ENCODE results near the gene VWA5B1. TPM values are rescaled to one million over a fixed set of nuclear protein-coding genes. Genes with fewer than 3 reads are reported as not detected.

VWA5B1 gene, protein sequence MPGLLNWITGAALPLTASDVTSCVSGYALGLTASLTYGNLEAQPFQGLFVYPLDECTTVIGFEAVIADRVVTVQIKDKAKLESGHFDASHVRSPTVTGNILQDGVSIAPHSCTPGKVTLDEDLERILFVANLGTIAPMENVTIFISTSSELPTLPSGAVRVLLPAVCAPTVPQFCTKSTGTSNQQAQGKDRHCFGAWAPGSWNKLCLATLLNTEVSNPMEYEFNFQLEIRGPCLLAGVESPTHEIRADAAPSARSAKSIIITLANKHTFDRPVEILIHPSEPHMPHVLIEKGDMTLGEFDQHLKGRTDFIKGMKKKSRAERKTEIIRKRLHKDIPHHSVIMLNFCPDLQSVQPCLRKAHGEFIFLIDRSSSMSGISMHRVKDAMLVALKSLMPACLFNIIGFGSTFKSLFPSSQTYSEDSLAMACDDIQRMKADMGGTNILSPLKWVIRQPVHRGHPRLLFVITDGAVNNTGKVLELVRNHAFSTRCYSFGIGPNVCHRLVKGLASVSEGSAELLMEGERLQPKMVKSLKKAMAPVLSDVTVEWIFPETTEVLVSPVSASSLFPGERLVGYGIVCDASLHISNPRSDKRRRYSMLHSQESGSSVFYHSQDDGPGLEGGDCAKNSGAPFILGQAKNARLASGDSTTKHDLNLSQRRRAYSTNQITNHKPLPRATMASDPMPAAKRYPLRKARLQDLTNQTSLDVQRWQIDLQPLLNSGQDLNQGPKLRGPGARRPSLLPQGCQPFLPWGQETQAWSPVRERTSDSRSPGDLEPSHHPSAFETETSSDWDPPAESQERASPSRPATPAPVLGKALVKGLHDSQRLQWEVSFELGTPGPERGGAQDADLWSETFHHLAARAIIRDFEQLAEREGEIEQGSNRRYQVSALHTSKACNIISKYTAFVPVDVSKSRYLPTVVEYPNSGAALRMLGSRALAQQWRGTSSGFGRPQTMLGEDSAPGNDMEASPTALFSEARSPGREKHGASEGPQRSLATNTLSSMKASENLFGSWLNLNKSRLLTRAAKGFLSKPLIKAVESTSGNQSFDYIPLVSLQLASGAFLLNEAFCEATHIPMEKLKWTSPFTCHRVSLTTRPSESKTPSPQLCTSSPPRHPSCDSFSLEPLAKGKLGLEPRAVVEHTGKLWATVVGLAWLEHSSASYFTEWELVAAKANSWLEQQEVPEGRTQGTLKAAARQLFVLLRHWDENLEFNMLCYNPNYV
- polyA plus RNA-seq (2012; ENCODE audit: low read depth, missing spikeins): 0.03 TPM

DNA sequence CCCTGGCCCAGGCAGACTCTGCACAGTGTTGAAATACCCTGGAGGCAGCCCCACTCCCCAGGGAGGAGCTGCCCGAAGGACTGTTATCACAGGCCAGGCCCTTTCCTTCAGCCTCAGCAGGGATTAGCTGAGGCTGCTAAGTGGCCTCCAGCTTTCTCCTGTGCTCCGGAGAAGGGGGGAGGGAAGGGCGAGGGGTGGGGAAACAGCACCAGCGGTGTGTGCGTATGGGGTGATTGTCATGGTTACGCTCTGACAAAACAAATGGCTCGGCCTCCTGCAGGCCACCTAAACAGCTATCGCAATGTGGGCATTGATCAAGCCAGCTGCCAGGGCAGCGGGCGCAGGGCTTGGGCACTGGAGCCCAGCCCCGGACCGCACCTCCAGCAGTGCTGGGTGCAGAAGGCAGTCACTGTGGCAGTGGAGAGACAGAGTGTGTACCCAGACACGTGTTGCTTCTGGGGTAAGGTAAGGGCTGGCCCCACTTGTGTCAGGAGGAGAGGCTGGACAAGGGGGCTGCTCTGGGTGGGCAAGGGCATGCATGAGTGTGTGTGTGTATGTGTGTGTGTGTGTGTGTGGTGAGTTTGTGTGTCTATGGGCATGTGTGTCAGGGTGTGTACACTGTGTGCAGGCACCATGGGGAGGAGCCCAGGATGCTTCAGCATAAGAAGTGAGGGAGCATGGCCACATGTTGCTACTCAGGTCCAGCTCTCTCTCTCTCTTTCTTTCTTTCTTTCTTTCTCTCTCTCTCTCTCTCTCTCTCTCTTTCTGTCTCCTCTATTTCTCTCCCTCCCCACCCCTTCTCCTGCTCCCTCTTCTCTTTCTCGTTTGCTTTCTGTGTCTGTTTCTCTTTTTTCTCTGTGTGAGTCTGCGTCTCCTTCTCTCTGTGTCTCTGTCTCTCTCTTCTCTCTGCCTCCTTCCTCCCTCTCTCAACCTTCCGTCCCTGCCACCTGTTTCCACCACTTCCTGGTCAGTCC is at the start of gene VWA5B1:
Gene VWA5B1, plus strand, starts transcription at position 252 of the 974 bp plus-strand sequence. CDS start 19,727 bp downstream, outside the sequence.
- DNase-seq (ENCODE audit: insufficient read length, low spot score) (no peak), FAIRE-seq (no peak)
- TF ChIP-seq POLR2A (IDR thresholded peaks at IDR 0.05; ENCODE audit: low read depth, low read length) (no peak), POU2F2 (IDR thresholded peaks at IDR 0.05; ENCODE audit: low read depth, low read length) (no peak), POLR2AphosphoS5 (IDR thresholded peaks at IDR 0.05; ENCODE audit: low read depth, low read length) (no peak), SPI1 (IDR thresholded peaks at IDR 0.05; ENCODE audit: low read depth, low read length) (no peak), TAF1 (IDR thresholded peaks at IDR 0.05; ENCODE audit: low read depth, low read length) (no peak), PAX5 (IDR thresholded peaks at IDR 0.05; ENCODE audit: insufficient read depth, low read length, severe bottlenecking) (no peak)

GRCh38 chr1:20242890-20243479 is 47.7 kb upstream of the VWA5B1 start:
- no peak for FAIRE-seq
- no peak for TF ChIP-seq TAF1 (IDR thresholded peaks at IDR 0.05; ENCODE audit: low read depth, low read length)
- TF ChIP-seq SPI1 (IDR thresholded peaks at IDR 0.05; ENCODE audit: low read depth, low read length): no peak
- TF ChIP-seq PAX5 (IDR thresholded peaks at IDR 0.05; ENCODE audit: insufficient read depth, low read length, severe bottlenecking): no peak
- TF ChIP-seq POLR2AphosphoS5 (IDR thresholded peaks at IDR 0.05; ENCODE audit: low read depth, low read length): no peak
- no peak for TF ChIP-seq POU2F2 (IDR thresholded peaks at IDR 0.05; ENCODE audit: low read depth, low read length)
- TF ChIP-seq POLR2A (IDR thresholded peaks at IDR 0.05; ENCODE audit: low read depth, low read length): no peak
- no peak for DNase-seq (ENCODE audit: insufficient read length, low spot score)

DNA sequence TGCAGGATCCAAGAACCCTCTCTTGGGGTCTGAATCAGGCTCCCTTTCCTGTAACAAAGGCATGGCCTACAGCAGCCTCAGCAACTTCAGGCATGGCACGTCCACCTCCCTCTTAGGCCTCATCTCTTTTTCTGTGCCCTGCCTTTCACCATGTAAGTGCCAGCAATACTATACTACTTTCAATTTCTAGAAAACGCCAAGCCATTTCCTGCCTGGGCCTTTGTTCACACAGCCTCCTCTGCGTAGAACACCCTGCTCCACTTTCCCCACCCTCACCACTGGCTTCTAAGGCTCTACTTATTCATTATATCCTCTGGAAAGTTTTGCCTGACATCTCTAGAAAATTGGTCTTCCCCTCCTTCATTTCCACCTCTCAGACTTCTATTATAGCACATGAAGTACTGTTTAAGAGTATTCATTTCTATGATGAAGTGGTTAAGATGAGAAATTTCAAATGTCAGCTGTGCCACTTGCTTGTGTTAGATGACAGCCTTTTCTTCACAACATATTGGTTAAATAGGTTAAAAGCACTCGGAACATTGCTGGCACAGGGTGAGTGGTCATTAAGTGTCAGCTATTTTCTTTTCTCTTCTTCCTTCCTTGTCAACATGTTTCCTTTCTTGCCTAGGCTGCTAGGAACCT is 41.6 kb upstream of the VWA5B1 start:
- TF ChIP-seq TAF1 (IDR thresholded peaks at IDR 0.05; ENCODE audit: low read depth, low read length) (no peak), POU2F2 (IDR thresholded peaks at IDR 0.05; ENCODE audit: low read depth, low read length) (no peak), PAX5 (IDR thresholded peaks at IDR 0.05; ENCODE audit: insufficient read depth, low read length, severe bottlenecking) (no peak), SPI1 (IDR thresholded peaks at IDR 0.05; ENCODE audit: low read depth, low read length) (no peak), POLR2A (IDR thresholded peaks at IDR 0.05; ENCODE audit: low read depth, low read length) (no peak), POLR2AphosphoS5 (IDR thresholded peaks at IDR 0.05; ENCODE audit: low read depth, low read length) (no peak)

DNA sequence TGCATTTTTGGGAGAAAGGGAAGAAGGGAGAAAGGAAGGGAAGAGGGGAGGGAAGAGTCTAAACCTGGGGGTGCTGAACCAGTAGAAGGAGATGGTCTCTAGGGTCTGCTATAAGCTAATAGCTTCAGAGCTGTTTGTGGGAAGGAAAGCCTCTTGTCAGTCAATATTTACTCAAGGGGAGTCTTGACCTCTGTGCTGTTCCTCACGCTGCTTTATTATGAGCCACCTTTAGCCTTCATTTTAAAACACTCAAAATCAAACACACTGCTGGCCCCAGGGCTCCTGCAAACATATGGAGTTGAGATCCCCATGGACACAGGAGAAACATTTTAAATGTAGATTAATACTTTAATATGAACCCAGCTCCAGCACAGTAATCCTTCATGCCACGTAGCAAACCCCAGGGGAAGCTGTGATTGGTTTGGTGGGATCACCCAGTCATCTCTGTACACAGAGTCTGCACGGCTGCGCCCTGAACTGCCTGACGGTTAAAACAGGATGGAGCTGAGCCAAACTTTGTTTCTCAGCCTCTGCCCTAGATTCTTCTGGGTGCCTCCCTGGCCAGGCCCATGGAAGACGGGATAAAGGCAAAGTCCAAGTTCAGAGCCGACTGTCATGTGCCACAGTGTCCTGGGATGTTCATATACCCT is 40.2 kb upstream of the VWA5B1 start:
- TF ChIP-seq SPI1 (IDR thresholded peaks at IDR 0.05; ENCODE audit: low read depth, low read length) (no peak), POLR2AphosphoS5 (IDR thresholded peaks at IDR 0.05; ENCODE audit: low read depth, low read length) (no peak), PAX5 (IDR thresholded peaks at IDR 0.05; ENCODE audit: insufficient read depth, low read length, severe bottlenecking) (no peak)
- FAIRE-seq (no peak), DNase-seq (ENCODE audit: insufficient read length, low spot score) (no peak)

More for the DNA sequence above, 41.6 kb upstream of the VWA5B1 start:
- FAIRE-seq: peak; percentile 20
- no peak for DNase-seq (ENCODE audit: insufficient read length, low spot score)

- DNase-seq (ENCODE audit: insufficient read length, low spot score) (no peak), FAIRE-seq (no peak)
- TF ChIP-seq SPI1 (IDR thresholded peaks at IDR 0.05; ENCODE audit: low read depth, low read length): no peak
- TF ChIP-seq PAX5 (IDR thresholded peaks at IDR 0.05; ENCODE audit: insufficient read depth, low read length, severe bottlenecking): no peak
- TF ChIP-seq POLR2A (IDR thresholded peaks at IDR 0.05; ENCODE audit: low read depth, low read length): no peak
- no peak for TF ChIP-seq POLR2AphosphoS5 (IDR thresholded peaks at IDR 0.05; ENCODE audit: low read depth, low read length)
- TF ChIP-seq TAF1 (IDR thresholded peaks at IDR 0.05; ENCODE audit: low read depth, low read length): no peak
- TF ChIP-seq POU2F2 (IDR thresholded peaks at IDR 0.05; ENCODE audit: low read depth, low read length): no peak
Measured at GRCh38 chr1:20252587-20252986, 38.1 kb upstream of the VWA5B1 start.

GRCh38 chr1:20255666-20256065 is 35.0 kb upstream of the VWA5B1 start:
- FAIRE-seq: no peak
- DNase-seq (ENCODE audit: insufficient read length, low spot score): no peak
- TF ChIP-seq PAX5 (IDR thresholded peaks at IDR 0.05; ENCODE audit: insufficient read depth, low read length, severe bottlenecking) (no peak), POLR2A (IDR thresholded peaks at IDR 0.05; ENCODE audit: low read depth, low read length) (no peak), POLR2AphosphoS5 (IDR thresholded peaks at IDR 0.05; ENCODE audit: low read depth, low read length) (no peak), POU2F2 (IDR thresholded peaks at IDR 0.05; ENCODE audit: low read depth, low read length) (no peak), SPI1 (IDR thresholded peaks at IDR 0.05; ENCODE audit: low read depth, low read length) (no peak)

- TF ChIP-seq POU2F2 (IDR thresholded peaks at IDR 0.05; ENCODE audit: low read depth, low read length) (no peak), PAX5 (IDR thresholded peaks at IDR 0.05; ENCODE audit: insufficient read depth, low read length, severe bottlenecking) (no peak), SPI1 (IDR thresholded peaks at IDR 0.05; ENCODE audit: low read depth, low read length) (no peak), POLR2AphosphoS5 (IDR thresholded peaks at IDR 0.05; ENCODE audit: low read depth, low read length) (no peak), POLR2A (IDR thresholded peaks at IDR 0.05; ENCODE audit: low read depth, low read length) (no peak), TAF1 (IDR thresholded peaks at IDR 0.05; ENCODE audit: low read depth, low read length) (no peak)
- no peak for DNase-seq (ENCODE audit: insufficient read length, low spot score)
- no peak for FAIRE-seq
Measured at GRCh38 chr1:20259646-20260045, 31.0 kb upstream of the VWA5B1 start.
